GOT3 (cell line): Measurements from ENCODE around the gene TTC34.
"Not testable (repeated sequence)": the region's sequence is repeated elsewhere in the genome, so short reads cannot be mapped to it uniquely, and the experiment has no call there.

Experiments
- DNase-seq: peaks from one replicate; lab custom pipeline; 2025; ENCODE audit warnings: mixed read lengths; lab: John Stamatoyannopoulos, UW

The TTC34 gene

GRCh38 chr1:2625748-2626147, 175.7 kb downstream of the TTC34 start:
- not testable (repeated sequence) for DNase-seq

GRCh38 chr1:2625311-2625710, 176.2 kb downstream of the TTC34 start:
- no peak for DNase-seq

- DNase-seq = no peak
Measured at GRCh38 chr1:2624735-2625300, 176.7 kb downstream of the TTC34 start.

- DNase-seq = no peak
Measured at GRCh38 chr1:2623571-2624337, 177.7 kb downstream of the TTC34 start.

GRCh38 chr1:2617971-2618470, 183.5 kb downstream of the TTC34 start:
- DNase-seq = no peak

- no peak for DNase-seq
Measured at GRCh38 chr1:2614145-2614544, 187.3 kb downstream of the TTC34 start.

- DNase-seq = no peak
Measured at GRCh38 chr1:2612591-2613365, 188.7 kb downstream of the TTC34 start.

GRCh38 chr1:2611621-2612437, 189.7 kb downstream of the TTC34 start:
- DNase-seq = no peak

- DNase-seq = no peak
Measured at GRCh38 chr1:2611031-2611501, 190.4 kb downstream of the TTC34 start.

- DNase-seq = no peak
Measured at GRCh38 chr1:2610036-2610959, 191.2 kb downstream of the TTC34 start.

- DNase-seq = no peak
Measured at GRCh38 chr1:2609319-2610035, 192.0 kb downstream of the TTC34 start.

- DNase-seq = no peak
Measured at GRCh38 chr1:2607641-2608091, 193.8 kb downstream of the TTC34 start.

GRCh38 chr1:2606881-2607621, 194.4 kb downstream of the TTC34 start:
- DNase-seq = no peak

- DNase-seq = no peak
Measured at GRCh38 chr1:2606396-2606880, 195.1 kb downstream of the TTC34 start.

GRCh38 chr1:2605509-2606395, 195.7 kb downstream of the TTC34 start:
- no peak for DNase-seq

- no peak for DNase-seq
Measured at GRCh38 chr1:2604844-2605508, 196.5 kb downstream of the TTC34 start.

- no peak for DNase-seq
Measured at GRCh38 chr1:2604156-2604843, 197.2 kb downstream of the TTC34 start.
